Measurements from ENCODE around the gene HSH2D.

The HSH2D gene

GRCh38 chr19:16191216-16191908, 47.9 kb downstream of the HSH2D start:
- TF ChIP-seq GATA3 (IDR thresholded peaks at IDR 0.05; ENCODE audit: low read depth, low read length) (no peak), GATA2 (IDR thresholded peaks at IDR 0.05; ENCODE audit: low read depth, low read length) (no peak)

- TF ChIP-seq GATA2 (IDR thresholded peaks at IDR 0.05; ENCODE audit: low read depth, low read length), result no peak
- TF ChIP-seq GATA3 (IDR thresholded peaks at IDR 0.05; ENCODE audit: low read depth, low read length), result no peak
These were observed 50.0 kb downstream of the HSH2D start for GRCh38 chr19:16193466-16193865.

GRCh38 chr19:16197188-16197621, 53.7 kb downstream of the HSH2D start:
- no peak for TF ChIP-seq GATA2 (IDR thresholded peaks at IDR 0.05; ENCODE audit: low read depth, low read length)
- no peak for TF ChIP-seq GATA3 (IDR thresholded peaks at IDR 0.05; ENCODE audit: low read depth, low read length)

GRCh38 chr19:16197622-16198369, 54.3 kb downstream of the HSH2D start, which contains the start of gene AP1M1:
Gene AP1M1, plus strand, starts transcription at chr19:16197911. Its CDS starts 116 bp downstream, at chr19:16198027.
- TF ChIP-seq GATA3 (IDR thresholded peaks at IDR 0.05; ENCODE audit: low read depth, low read length), result no peak
- no peak; the same call in 1 of the 2 replicates for TF ChIP-seq GATA2 (IDR thresholded peaks at IDR 0.05; ENCODE audit: low read depth, low read length)

- no peak for TF ChIP-seq GATA2 (IDR thresholded peaks at IDR 0.05; ENCODE audit: low read depth, low read length)
- no peak for TF ChIP-seq GATA3 (IDR thresholded peaks at IDR 0.05; ENCODE audit: low read depth, low read length)
These were observed 54.8 kb downstream of the HSH2D start for GRCh38 chr19:16198370-16198651.

GRCh38 chr19:16199275-16199932, 55.9 kb downstream of the HSH2D start:
- TF ChIP-seq GATA3 (IDR thresholded peaks at IDR 0.05; ENCODE audit: low read depth, low read length) (no peak), GATA2 (IDR thresholded peaks at IDR 0.05; ENCODE audit: low read depth, low read length) (no peak)

- TF ChIP-seq GATA3 (IDR thresholded peaks at IDR 0.05; ENCODE audit: low read depth, low read length), result no peak
- TF ChIP-seq GATA2 (IDR thresholded peaks at IDR 0.05; ENCODE audit: low read depth, low read length), result no peak
These were observed 56.8 kb downstream of the HSH2D start for GRCh38 chr19:16200038-16201010.

GRCh38 chr19:16201011-16201391, 57.5 kb downstream of the HSH2D start:
- no peak for TF ChIP-seq GATA2 (IDR thresholded peaks at IDR 0.05; ENCODE audit: low read depth, low read length)
- no peak for TF ChIP-seq GATA3 (IDR thresholded peaks at IDR 0.05; ENCODE audit: low read depth, low read length)

GRCh38 chr19:16202320-16203255, 59.1 kb downstream of the HSH2D start:
- TF ChIP-seq GATA2 (IDR thresholded peaks at IDR 0.05; ENCODE audit: low read depth, low read length), result no peak
- TF ChIP-seq GATA3 (IDR thresholded peaks at IDR 0.05; ENCODE audit: low read depth, low read length), result no peak

GRCh38 chr19:16203256-16204004, 59.9 kb downstream of the HSH2D start:
- no peak for TF ChIP-seq GATA2 (IDR thresholded peaks at IDR 0.05; ENCODE audit: low read depth, low read length)
- TF ChIP-seq GATA3 (IDR thresholded peaks at IDR 0.05; ENCODE audit: low read depth, low read length), result no peak

GRCh38 chr19:16204005-16204294, 60.5 kb downstream of the HSH2D start:
- no peak for TF ChIP-seq GATA2 (IDR thresholded peaks at IDR 0.05; ENCODE audit: low read depth, low read length)

All from SH-SY5Y (cell line).